HepG2 (cell line): ENCODE measurements around the gene OXLD1. TPM values are rescaled to one million over a fixed set of nuclear protein-coding genes. Genes with fewer than 3 reads are reported as not detected.

Experiments used
- AFF4 ChIP-seq: sonication (generic); formaldehyde crosslinking; IDR thresholded peaks from 2 replicates; pipeline ENCODE4 v1.4.0; 2020; ENCODE audit warnings: missing genetic modification reagents
- E2F5 ChIP-seq: sonication (generic); formaldehyde crosslinking; conservative IDR thresholded peaks from 2 replicates; pipeline ENCODE4 v1.4.0; 2020; ENCODE audit warnings: missing genetic modification reagents
- FOXC1 ChIP-seq: sonication (generic); formaldehyde crosslinking; IDR thresholded peaks from 2 replicates; pipeline ENCODE4 v1.8.0; 2022; ENCODE audit warnings: mild to moderate bottlenecking, missing genetic modification reagents, borderline replicate concordance
- GABPB1 ChIP-seq: IDR thresholded peaks from 2 replicates; pipeline ENCODE4 v1.6.1; 2016; ENCODE audit warnings: mild to moderate bottlenecking, missing genetic modification reagents, moderate library complexity, missing compliant biosample characterization
- HCFC1 ChIP-seq: fragments of 150-350 bp; IDR thresholded peaks from 2 replicates; pipeline ENCODE4 v1.6.1; 2014; ENCODE audit warnings: low read depth, low read length
- HES4 ChIP-seq: sonication (generic); formaldehyde crosslinking; IDR thresholded peaks from 2 replicates; pipeline ENCODE4 v1.9.0; 2021; ENCODE audit warnings: mild to moderate bottlenecking, missing genetic modification reagents, borderline replicate concordance
- HIC2 ChIP-seq: sonication (generic); formaldehyde crosslinking; IDR thresholded peaks from 2 replicates; pipeline ENCODE4 v1.9.0; 2022; ENCODE audit warnings: low read depth, missing genetic modification reagents
- MEF2D ChIP-seq: sonication (generic); formaldehyde crosslinking; IDR thresholded peaks from 2 replicates; pipeline ENCODE4 v1.5.1; 2020; ENCODE audit warnings: mild to moderate bottlenecking, missing genetic modification reagents
- TEF ChIP-seq: sonication (generic); formaldehyde crosslinking; IDR thresholded peaks from 2 replicates; pipeline ENCODE4 v1.5.0; 2020; ENCODE audit warnings: missing genetic modification reagents
- TFDP1 ChIP-seq: IDR thresholded peaks from 2 replicates; pipeline ENCODE4 v1.6.1; 2016; ENCODE audit warnings: missing compliant biosample characterization, missing genetic modification reagents, borderline replicate concordance
- THRA ChIP-seq: sonication (generic); formaldehyde crosslinking; IDR thresholded peaks from 2 replicates; pipeline ENCODE4 v1.4.0; 2020; ENCODE audit warnings: missing genetic modification reagents, borderline replicate concordance
- ZBTB37 ChIP-seq: sonication (generic); formaldehyde crosslinking; IDR thresholded peaks from 2 replicates; pipeline ENCODE4 v1.4.0; 2020; ENCODE audit warnings: mild to moderate bottlenecking, missing genetic modification reagents
- ZBTB42 ChIP-seq: sonication (generic); formaldehyde crosslinking; IDR thresholded peaks from 2 replicates; pipeline ENCODE4 v1.5.0; 2020; ENCODE audit warnings: mild to moderate bottlenecking, missing genetic modification reagents
- ZNF251 ChIP-seq: sonication (generic); formaldehyde crosslinking; IDR thresholded peaks from 2 replicates; pipeline ENCODE4 v1.9.0; 2021; ENCODE audit warnings: mild to moderate bottlenecking, missing genetic modification reagents
- ZNF644 ChIP-seq: IDR thresholded peaks from 2 replicates; pipeline ENCODE4 v1.6.1; 2016; ENCODE audit warnings: low read depth
- ZNF83 ChIP-seq: sonication (generic); formaldehyde crosslinking; IDR thresholded peaks from 2 replicates; pipeline ENCODE4 v1.4.0; 2020; ENCODE audit warnings: missing genetic modification reagents, mild to moderate bottlenecking, borderline replicate concordance
- polyA plus RNA-seq, 8 experiments: library from polyadenylated mRNA; depleted of rRNA in 3 of 8; stranded (reverse) in 7 of 8; unstranded in 1 of 8; fragments of >200 nt; fragmentation: Illumina TruSeq in 4 of 8; extraction: Trizol in 4 of 8; gene quantifications; 2 replicates each; pipeline versions ENCODE4 v1.2.1 to v1.2.3, GENCODE V29; 2011 to 2016; ENCODE audit warnings: low read depth in 4 of 8, missing spikeins in 1 of 8, mixed read lengths in 1 of 8; ENCODE audit not compliant: insufficient read depth in 1 of 8
- total RNA-seq, 5 experiments: library from RNA; depleted of rRNA; stranded (reverse); fragments of >200 nt; fragmentation: Illumina TruSeq; extraction: Trizol; gene quantifications; 2 replicates each; pipeline ENCODE4 v1.2.3, GENCODE V29; 2016; ENCODE audit warnings: low read depth in 1 of 5

The OXLD1 gene
- total and polyA plus RNA-seq, 2 of the 13 experiments (the other 11 are each of a cell fraction or from before 2014, with no cell fraction given) = 27.1 to 37.5 TPM

- TF ChIP-seq ZBTB42 (CRISPR knock-in tag) = peak; percentile 66; the same call in 1 of the 2 replicates
- peak; percentile 87 for TF ChIP-seq MEF2D
- TF ChIP-seq TEF = peak; percentile 33; the same call in 1 of the 2 replicates
- peak; percentile 99 for TF ChIP-seq GABPB1 (CRISPR knock-in tag)
- TF ChIP-seq ZNF251 (CRISPR knock-in tag) = 0 out of 2 replicates have a peak, but pooled peaks have one; percentile 71
- peak; percentile 91; the same call in 1 of the 2 replicates for TF ChIP-seq THRA (CRISPR knock-in tag)
- peak; percentile 60 for TF ChIP-seq E2F5
- no peak; the same call in 1 of the 2 replicates for TF ChIP-seq ZNF83 (CRISPR knock-in tag)
- no peak for TF ChIP-seq ZNF644
- TF ChIP-seq HES4 (CRISPR knock-in tag) = peak; percentile 90; the same call in 1 of the 2 replicates
- peak; percentile 90 for TF ChIP-seq TFDP1 (CRISPR knock-in tag)
- peak; percentile 64 for TF ChIP-seq HIC2 (CRISPR knock-in tag)
- TF ChIP-seq AFF4 = 0 out of 2 replicates have a peak, but pooled peaks have one; percentile 74
- TF ChIP-seq HCFC1 = peak; percentile 75
- TF ChIP-seq FOXC1 (CRISPR knock-in tag) = 0 out of 2 replicates have a peak, but pooled peaks have one; percentile 89
- no peak for TF ChIP-seq ZBTB37
Observed at GRCh38 chr17:81702934-81703746, 36.7 kb upstream of the OXLD1 start, which contains the start of gene MRPL12 (continued).
